Hepatocyte (in vitro differentiated cells): ENCODE results near the gene SLPI. TPM values are rescaled to one million over a fixed set of nuclear protein-coding genes. Genes with fewer than 3 reads are reported as not detected.

ENCODE experiments used
- DNase-seq: peaks from one replicate; pipeline ENCODE4 v3.0.0-alpha.2; 2016; ENCODE audit warnings: low spot score
- H2AFZ ChIP-seq: fragments of 200-600 bp; sonication (generic); 2 replicates; pipeline ENCODE4 v1.6.0; 2016; ENCODE audit warnings: antibody characterized with exemption, mild to moderate bottlenecking
- H3K27ac ChIP-seq: fragments of 200-600 bp; sonication (generic); 2 replicates; pipeline ENCODE4 v1.5.1; 2016; ENCODE audit warnings: mild to moderate bottlenecking
- H3K27me3 ChIP-seq: fragments of 200-600 bp; sonication (generic); 2 replicates; pipeline ENCODE4 v1.6.1; 2016
- H3K36me3 ChIP-seq: fragments of 200-600 bp; sonication (generic); replicated peaks from 2 replicates; pipeline ENCODE4 v1.5.1; 2016; ENCODE audit warnings: low read depth; ENCODE audit not compliant: insufficient read depth
- H3K4me1 ChIP-seq: fragments of 200-600 bp; sonication (generic); 2 replicates; pipeline ENCODE4 v1.5.1; 2016; ENCODE audit warnings: mild to moderate bottlenecking, moderate library complexity; ENCODE audit not compliant: insufficient read depth
- H3K4me2 ChIP-seq: fragments of 200-600 bp; sonication (generic); 2 replicates; pipeline ENCODE4 v1.6.0; 2016
- H3K4me3 ChIP-seq: fragments of 200-600 bp; sonication (generic); 2 replicates; pipeline ENCODE4 v1.5.1; 2016; ENCODE audit warnings: mild to moderate bottlenecking
- H3K79me2 ChIP-seq: fragments of 200-600 bp; sonication (generic); 2 replicates; pipeline ENCODE4 v1.6.0; 2017; ENCODE audit warnings: mild to moderate bottlenecking
- H3K9me2 ChIP-seq: fragments of 200-600 bp; sonication (generic); replicated peaks from 2 replicates; pipeline ENCODE4 v1.6.0; 2017; ENCODE audit warnings: mild to moderate bottlenecking; ENCODE audit not compliant: insufficient read depth
- H3K9me3 ChIP-seq: fragments of 200-600 bp; sonication (generic); 2 replicates; pipeline ENCODE4 v1.5.1; 2016; ENCODE audit warnings: low read depth, mild to moderate bottlenecking
- H4K20me1 ChIP-seq: fragments of 200-600 bp; sonication (generic); 2 replicates; pipeline ENCODE4 v1.6.0; 2016; ENCODE audit warnings: mild to moderate bottlenecking; ENCODE audit not compliant: insufficient read depth, poor library complexity, severe bottlenecking
- CTCF ChIP-seq: fragments of 200-600 bp; sonication (generic); IDR thresholded peaks from 2 replicates; pipeline ENCODE4 v1.5.1; 2016; ENCODE audit warnings: antibody characterized with exemption, mild to moderate bottlenecking; ENCODE audit not compliant: poor library complexity
- EZH2 ChIP-seq: fragments of 200-600 bp; sonication (generic); IDR thresholded peaks from 2 replicates; pipeline ENCODE4 v1.6.1; 2016; ENCODE audit warnings: antibody characterized with exemption, mild to moderate bottlenecking, borderline replicate concordance
- EZH2phosphoT487 ChIP-seq: fragments of 200-600 bp; sonication (generic); IDR thresholded peaks from one replicate; pipeline ENCODE4 v1.6.1; 2018; ENCODE audit warnings: antibody characterized with exemption, mild to moderate bottlenecking, low read depth, moderate library complexity; ENCODE audit not compliant: unreplicated experiment, severe bottlenecking
- WGBS: methylation state at CpG from one replicate; pipeline ENCODE4 v1.1.6; 2016; ENCODE audit warnings: low lambda C conversion rate; ENCODE audit errors: missing lambda C conversion rate; 5-methylcytosine and 5-hydroxymethylcytosine counted together
- polyA plus RNA-seq: library from polyadenylated mRNA; unstranded; fragments of >200 nt; fragmentation: Nextera tagmentation; extraction: Ambion mirVana; gene quantifications from 2 replicates; pipeline ENCODE4 v1.2.1, GENCODE V29; 2016
- total RNA-seq: library from RNA; depleted of rRNA; stranded (reverse); fragments of >200 nt; gene quantifications from 2 replicates; pipeline ENCODE4 v1.2.3, GENCODE V29; 2014

SLPI gene
- total and polyA plus RNA-seq, 2 experiments from 2014 or later, result 1,330 to 10,154 TPM

- Histone ChIP-seq H3K27me3 (peaks cover 9% of the 10 kb centered on the region), H3K9me2 (no peaks in the 10 kb centered on the region), H3K79me2 (no peaks in the 10 kb centered on the region), H3K4me1 (no peaks in the 10 kb centered on the region), H3K4me3 (no peak overlapping the region), H3K4me2 (no peak overlapping the region), H4K20me1 (no peaks in the 10 kb centered on the region), H3K27ac (no peak overlapping the region), H3K36me3 (no peaks in the 10 kb centered on the region), H3K9me3 (no peaks in the 10 kb centered on the region), H2AFZ (no peak overlapping the region)
- TF ChIP-seq EZH2 (no peak), CTCF (no peak), EZH2phosphoT487 (no peak)
- 96% methylated on average over 1 of the region's 1 CpG for WGBS
- DNase-seq, result no peak
These were observed 44.4 kb downstream of the SLPI start for GRCh38 chr20:45209924-45210323.

- H2AFZ ChIP-seq, result no peak within 1 kb of the TSS
- H3K4me3 ChIP-seq, result no peak within 1 kb of the TSS
- WGBS, result 60% methylated on average over 1 of the region's 1 CpG
- H3K4me1 ChIP-seq, result no peaks in the 10 kb centered on the region
- no peaks in the 10 kb centered on the region for H4K20me1 ChIP-seq
- no peaks in the 10 kb centered on the region for H3K79me2 ChIP-seq
- H3K36me3 ChIP-seq, result no peaks in the 10 kb centered on the region
- DNase-seq, result no peak
- peaks cover 13% of the 10 kb centered on the region for H3K27me3 ChIP-seq
- no peak within 1 kb of the TSS for H3K27ac ChIP-seq
- H3K4me2 ChIP-seq, result no peak within 1 kb of the TSS
- no peak for TF ChIP-seq EZH2phosphoT487
- TF ChIP-seq CTCF, result no peak
- TF ChIP-seq EZH2, result no peak
- H3K9me3 ChIP-seq, result no peaks in the 10 kb centered on the region
- no peaks in the 10 kb centered on the region for H3K9me2 ChIP-seq
These were observed 47.6 kb downstream of the SLPI start, which contains the start of gene SEMG1 for GRCh38 chr20:45206725-45207124. Gene SEMG1 (plus strand): TSS chr20:45207033. CDS start chr20:45207054, 21 bp downstream.

Other genes starting within 250 kb of the SLPI start
- 0.24 and 0.43 TPM in 2 replicates for gene KCNS1, start 153.4 kb downstream of the SLPI start, total RNA-seq
- 0.28 and 0.42 TPM in 2 replicates for gene KCNS1, start 153.4 kb downstream of the SLPI start, polyA plus RNA-seq
- 0.47 TPM in 1 of 2 replicates, not detected in the other for gene WFDC5, start 139.4 kb downstream of the SLPI start, total RNA-seq
- not detected in 2 replicates for gene WFDC5, start 139.4 kb downstream of the SLPI start, polyA plus RNA-seq
- not detected in 2 replicates for gene WFDC12, start 130.1 kb downstream of the SLPI start, total RNA-seq
- not detected in 2 replicates for gene WFDC12, start 130.1 kb downstream of the SLPI start, polyA plus RNA-seq
- gene PI3, start 79.7 kb downstream of the SLPI start, total RNA-seq, result 4.8 and 5.7 TPM in 2 replicates
- gene PI3, start 79.7 kb downstream of the SLPI start, polyA plus RNA-seq, result 19.8 and 28.9 TPM in 2 replicates
- not detected in 2 replicates for gene SEMG1, start 47.5 kb downstream of the SLPI start, total RNA-seq
- gene SEMG1, start 47.5 kb downstream of the SLPI start, polyA plus RNA-seq, result not detected in 2 replicates
- gene SEMG2, start 33.2 kb downstream of the SLPI start, total RNA-seq, result not detected in 2 replicates
- not detected in 2 replicates for gene SEMG2, start 33.2 kb downstream of the SLPI start, polyA plus RNA-seq
- not detected in 2 replicates for gene RBPJL, start 52.3 kb upstream of the SLPI start, total RNA-seq
- gene RBPJL, start 52.3 kb upstream of the SLPI start, polyA plus RNA-seq, result not detected in 2 replicates
- gene MATN4, start 53.7 kb upstream of the SLPI start, total RNA-seq, result 0.57 TPM in 1 of 2 replicates, not detected in the other
- 0.50 TPM in 1 of 2 replicates, not detected in the other for gene MATN4, start 53.7 kb upstream of the SLPI start, polyA plus RNA-seq
- gene SDC4, start 93.9 kb upstream of the SLPI start, total RNA-seq, result 191 and 194 TPM in 2 replicates
- 159 and 178 TPM in 2 replicates for gene SDC4, start 93.9 kb upstream of the SLPI start, polyA plus RNA-seq
- gene SYS1, start 108.6 kb upstream of the SLPI start, total RNA-seq, result 42.0 and 50.7 TPM in 2 replicates
- 28.9 and 35.8 TPM in 2 replicates for gene SYS1, start 108.6 kb upstream of the SLPI start, polyA plus RNA-seq
- not detected in 2 replicates for gene TP53TG5, start 123.8 kb upstream of the SLPI start, total RNA-seq
- gene TP53TG5, start 123.8 kb upstream of the SLPI start, polyA plus RNA-seq, result 0.23 TPM in 1 of 2 replicates, not detected in the other
- 12.3 and 12.8 TPM in 2 replicates for gene DBNDD2, start 153.7 kb upstream of the SLPI start, total RNA-seq
- 11.1 and 17.9 TPM in 2 replicates for gene DBNDD2, start 153.7 kb upstream of the SLPI start, polyA plus RNA-seq
- gene PIGT, start 161.6 kb upstream of the SLPI start, total RNA-seq, result 67.1 TPM in 2 replicates
- gene PIGT, start 161.6 kb upstream of the SLPI start, polyA plus RNA-seq, result 163 and 168 TPM in 2 replicates
- 12.6 and 16.7 TPM in 2 replicates for gene WFDC2, start 215.2 kb upstream of the SLPI start, total RNA-seq
- 92.1 and 99.1 TPM in 2 replicates for gene WFDC2, start 215.2 kb upstream of the SLPI start, polyA plus RNA-seq